ENCODE results near the gene POLE.

DNA sequence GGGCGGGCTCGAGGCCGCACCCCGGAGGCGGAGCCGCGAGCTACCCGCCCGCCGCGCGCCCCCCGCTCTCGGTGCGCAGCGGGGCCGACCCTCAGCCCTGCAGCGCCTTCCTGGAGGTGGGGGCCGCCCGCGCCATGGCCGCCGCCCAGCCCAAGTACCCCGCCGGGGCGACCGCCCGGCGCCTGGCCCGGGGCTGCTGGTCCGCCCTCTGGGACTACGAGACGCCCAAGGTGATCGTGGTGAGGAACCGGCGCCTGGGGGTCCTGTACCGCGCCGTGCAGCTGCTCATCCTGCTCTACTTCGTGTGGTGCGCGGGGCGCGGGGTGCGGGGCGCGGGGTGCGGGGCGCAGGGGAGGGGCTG, 68.5 kb downstream of the POLE start, which contains the start of gene P2RX2:
- TF ChIP-seq, protein P1, sequence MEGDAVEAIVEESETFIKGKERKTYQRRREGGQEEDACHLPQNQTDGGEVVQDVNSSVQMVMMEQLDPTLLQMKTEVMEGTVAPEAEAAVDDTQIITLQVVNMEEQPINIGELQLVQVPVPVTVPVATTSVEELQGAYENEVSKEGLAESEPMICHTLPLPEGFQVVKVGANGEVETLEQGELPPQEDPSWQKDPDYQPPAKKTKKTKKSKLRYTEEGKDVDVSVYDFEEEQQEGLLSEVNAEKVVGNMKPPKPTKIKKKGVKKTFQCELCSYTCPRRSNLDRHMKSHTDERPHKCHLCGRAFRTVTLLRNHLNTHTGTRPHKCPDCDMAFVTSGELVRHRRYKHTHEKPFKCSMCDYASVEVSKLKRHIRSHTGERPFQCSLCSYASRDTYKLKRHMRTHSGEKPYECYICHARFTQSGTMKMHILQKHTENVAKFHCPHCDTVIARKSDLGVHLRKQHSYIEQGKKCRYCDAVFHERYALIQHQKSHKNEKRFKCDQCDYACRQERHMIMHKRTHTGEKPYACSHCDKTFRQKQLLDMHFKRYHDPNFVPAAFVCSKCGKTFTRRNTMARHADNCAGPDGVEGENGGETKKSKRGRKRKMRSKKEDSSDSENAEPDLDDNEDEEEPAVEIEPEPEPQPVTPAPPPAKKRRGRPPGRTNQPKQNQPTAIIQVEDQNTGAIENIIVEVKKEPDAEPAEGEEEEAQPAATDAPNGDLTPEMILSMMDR (tag by site-specific recombination; IDR thresholded peaks at IDR 0.05): no peak
- TF ChIP-seq ZNF777 (tag by site-specific recombination; IDR thresholded peaks at IDR 0.05; ENCODE audit: borderline replicate concordance) (no peak), SALL2 (tag by site-specific recombination; IDR thresholded peaks at IDR 0.05; ENCODE audit: borderline replicate concordance) (no peak), ZNF837 (tag by site-specific recombination; IDR thresholded peaks at IDR 0.05) (no peak), ZNF18 (tag by site-specific recombination; IDR thresholded peaks at IDR 0.05) (no peak)

All from HEK293 (cell line).